GM21619 (cell line): ENCODE measurements around the gene GPATCH4.

Experiments
- ATAC-seq: cut with Tn5 transposase; IDR thresholded peaks from one replicate; pipeline ENCODE4 v1.9.1; 2021; ENCODE audit not compliant: unreplicated experiment

Gene GPATCH4

DNA sequence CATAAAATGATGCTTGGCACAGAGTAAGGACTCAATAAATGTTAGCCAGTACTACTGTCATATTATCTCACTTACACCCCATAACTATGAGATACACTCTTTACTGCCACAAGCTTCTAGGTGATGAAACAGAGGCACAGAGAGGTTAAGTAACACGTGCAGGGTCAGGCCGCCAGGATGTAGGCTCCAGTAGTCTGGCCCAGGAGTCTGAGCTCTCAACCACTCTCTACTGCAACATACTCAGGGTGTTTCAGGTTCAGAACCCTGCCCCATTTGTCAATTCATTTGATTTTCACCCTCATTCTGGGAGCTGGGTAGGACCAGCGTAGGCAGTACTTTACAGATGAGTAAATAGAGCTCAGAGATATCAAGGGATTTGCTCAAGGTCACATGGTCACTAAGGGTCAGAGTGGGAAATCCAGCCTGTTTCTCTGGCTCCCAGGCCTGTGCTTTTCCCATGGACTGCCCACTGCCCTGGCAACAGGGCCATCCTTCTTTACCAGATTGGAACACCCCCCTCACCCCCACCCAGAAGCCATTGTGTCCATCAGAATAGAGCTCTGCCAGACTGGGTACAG, 50.1 kb downstream of the GPATCH4 start:
- no peak for ATAC-seq

DNA sequence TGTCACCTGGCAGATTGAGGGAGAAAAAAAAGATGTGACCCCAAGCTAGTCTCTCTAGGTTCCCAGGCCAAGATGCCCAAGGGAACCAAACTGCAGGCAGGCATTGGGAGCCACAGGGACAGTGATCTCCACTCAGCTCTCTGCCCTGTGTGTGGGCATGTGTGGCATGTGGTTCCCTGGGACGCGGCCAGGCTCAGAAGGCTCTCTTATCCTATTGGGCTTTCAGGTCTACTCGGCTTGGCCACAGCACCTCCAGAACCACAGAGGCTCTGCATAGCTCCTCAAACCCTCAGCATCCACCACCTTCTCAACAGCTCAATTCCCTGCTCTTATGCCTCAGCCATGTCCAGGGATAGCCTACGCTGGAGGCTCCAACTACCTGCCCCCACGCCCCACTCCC, 50.9 kb downstream of the GPATCH4 start:
- no peak for ATAC-seq

DNA sequence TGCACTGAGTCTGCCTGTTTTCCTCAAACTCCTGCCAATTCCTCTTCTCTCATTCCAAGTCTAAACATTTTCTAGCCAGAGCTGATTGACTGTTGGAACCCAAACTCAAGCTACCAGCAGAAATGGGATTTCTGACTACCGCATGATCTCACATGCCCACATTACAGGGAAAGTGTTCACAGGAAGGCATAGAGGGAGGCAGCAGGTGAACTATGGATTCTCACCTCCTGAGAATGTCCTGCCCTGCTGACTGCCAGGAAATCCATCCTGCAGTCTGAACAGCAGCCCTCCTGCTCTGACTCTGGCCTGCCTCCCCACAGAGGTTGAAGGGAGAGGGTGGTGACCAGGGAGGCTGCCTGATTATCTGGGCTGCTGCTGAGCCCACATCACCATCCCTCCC, 51.4 kb downstream of the GPATCH4 start:
- no peak for ATAC-seq

DNA sequence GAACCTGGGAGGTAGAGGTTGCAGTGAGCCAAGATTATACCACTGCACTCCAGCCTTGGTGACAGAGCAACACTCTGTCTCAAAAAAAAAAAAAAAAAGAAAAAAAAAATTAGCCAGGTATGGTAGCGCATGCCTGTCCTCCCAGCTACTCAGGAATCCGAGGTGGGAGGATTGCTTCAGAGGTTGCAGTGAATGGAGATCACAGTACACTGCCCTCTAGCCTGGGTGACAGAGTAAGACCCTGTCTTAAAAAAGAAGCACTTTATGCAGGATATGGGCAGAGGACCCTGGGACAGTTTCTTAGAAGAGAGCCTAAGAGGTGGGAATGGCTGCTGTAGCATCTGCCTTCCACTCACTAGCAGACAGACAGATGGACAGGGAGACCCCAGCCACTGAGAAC, 51.9 kb downstream of the GPATCH4 start:
- no peak for ATAC-seq

DNA sequence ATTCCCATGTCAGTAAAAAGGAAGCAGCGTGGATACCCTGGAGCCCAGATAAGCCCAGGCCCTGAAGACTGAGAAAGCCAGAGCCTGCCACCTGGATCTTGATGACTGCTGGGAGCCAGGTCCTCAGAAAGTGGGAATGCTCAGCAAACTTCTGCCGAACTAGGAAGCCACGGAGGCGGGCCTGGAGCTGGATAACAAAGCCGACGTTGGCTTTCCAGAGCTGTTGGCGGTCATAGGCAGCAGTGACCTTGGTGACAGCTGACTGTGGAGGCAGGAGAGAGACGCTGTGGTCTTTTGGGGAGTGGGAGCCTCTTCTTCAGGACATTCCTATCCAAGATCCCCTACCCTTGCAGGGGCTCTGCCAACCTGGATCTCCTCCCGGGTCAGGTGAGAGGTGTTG, 53.3 kb downstream of the GPATCH4 start:
- no peak for ATAC-seq

DNA sequence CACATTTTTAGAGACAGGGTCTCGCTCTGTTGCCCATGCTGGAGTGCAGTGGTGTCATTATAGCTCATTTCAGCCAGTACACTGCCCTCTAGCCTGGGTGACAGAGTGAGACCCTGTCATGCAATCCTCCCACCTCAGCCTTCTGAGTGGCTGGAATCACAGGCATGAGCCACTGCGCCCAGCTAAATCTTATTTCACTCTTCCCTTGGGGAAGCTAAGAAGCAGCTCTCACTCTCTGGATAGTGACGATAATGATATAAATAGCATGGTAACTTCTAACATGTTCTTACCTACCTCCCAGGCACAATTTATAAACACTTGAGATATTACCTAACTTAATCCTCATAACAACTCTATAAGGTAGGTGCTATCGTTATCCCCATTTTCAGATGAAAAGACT, 53.8 kb downstream of the GPATCH4 start:
- no peak for ATAC-seq

DNA sequence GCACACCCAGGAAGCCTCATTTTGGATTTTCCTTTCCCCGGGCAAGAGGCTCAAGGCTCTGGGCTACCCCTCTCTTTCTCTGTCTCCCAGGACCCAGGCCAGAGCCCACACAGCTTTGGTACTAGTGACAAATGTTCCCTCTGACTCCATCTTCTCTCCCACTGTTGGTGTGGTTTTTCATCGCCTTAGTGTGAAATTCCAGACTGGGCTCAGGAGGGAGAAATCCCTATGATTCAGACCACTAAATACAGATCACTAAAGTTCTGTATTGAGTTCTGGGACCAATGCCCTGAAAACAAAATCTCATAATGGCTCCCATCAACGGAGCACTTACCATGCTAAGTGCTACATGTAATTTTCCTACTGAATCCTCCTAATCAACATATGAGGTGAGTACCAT, 55.0 kb downstream of the GPATCH4 start:
- no peak for ATAC-seq

DNA sequence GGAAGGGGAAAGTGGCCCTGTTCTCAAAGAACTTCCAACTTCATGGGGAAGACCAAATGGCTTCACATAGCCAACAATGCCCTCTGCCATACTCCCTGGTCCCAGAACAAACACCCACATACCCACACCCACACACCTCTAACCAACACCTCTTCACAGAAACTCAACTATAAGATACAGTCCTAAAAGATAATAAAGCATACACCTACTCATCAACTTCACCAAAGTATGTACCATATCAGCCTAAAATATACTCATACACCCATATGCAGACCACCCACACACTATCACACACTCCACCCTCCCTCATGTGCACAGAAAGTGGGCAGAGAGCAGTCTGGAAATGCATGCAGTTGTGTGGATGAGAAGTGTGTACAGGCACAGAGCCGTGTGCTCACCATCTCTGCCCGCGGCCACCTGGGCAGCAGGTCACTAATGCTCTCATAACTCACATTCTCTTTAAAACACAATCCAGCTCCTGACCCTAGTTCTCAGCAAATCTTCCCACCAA, 56.6 kb downstream of the GPATCH4 start:
- no peak for ATAC-seq
